Measurements from ENCODE around the gene VPS41. TPM values are rescaled to one million over a fixed set of nuclear protein-coding genes. Genes with fewer than 3 reads are reported as not detected.

The VPS41 gene
- polyA plus RNA-seq, 5 donors: 47.7 to 101 (median 87.9) TPM

DNA sequence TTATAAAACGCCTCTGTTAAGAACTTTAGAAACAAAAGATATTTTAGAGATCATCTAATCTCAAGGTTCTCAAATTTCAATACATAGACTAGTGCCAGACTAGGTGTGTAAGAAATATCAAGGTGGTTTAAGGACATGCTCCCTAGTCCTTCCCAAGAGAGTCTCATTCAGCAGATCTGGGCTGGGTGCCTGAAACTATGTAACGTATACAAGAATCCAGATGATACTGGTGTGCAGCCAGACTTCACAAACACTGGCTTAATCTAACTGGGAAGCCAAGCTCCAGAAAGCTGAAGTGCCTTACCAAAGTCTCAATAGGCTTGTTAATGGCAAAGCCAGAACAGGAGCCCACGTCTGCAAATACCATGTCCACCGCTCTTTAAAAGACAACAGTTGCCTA, 172.9 kb downstream of the VPS41 start:
- DNase-seq: no peak

DNA sequence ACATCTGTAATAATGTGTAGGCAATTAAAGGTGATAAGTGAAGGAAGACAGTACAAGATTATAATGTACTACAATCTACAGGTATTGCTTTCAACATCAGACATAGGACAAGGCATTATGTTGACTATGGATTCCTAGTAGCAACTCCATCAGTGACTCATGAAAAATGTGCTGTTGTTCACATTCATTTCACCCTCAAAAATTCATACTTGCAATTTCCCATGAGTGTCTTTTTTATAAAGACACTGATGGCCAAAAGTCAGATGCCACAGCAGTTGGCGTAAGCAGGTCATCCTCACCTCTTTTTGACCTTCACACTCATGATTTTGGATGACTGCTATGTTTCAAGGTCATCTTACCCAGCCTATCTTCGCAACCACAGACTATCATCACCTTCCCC, 177.8 kb downstream of the VPS41 start:
- no peak for DNase-seq

DNA sequence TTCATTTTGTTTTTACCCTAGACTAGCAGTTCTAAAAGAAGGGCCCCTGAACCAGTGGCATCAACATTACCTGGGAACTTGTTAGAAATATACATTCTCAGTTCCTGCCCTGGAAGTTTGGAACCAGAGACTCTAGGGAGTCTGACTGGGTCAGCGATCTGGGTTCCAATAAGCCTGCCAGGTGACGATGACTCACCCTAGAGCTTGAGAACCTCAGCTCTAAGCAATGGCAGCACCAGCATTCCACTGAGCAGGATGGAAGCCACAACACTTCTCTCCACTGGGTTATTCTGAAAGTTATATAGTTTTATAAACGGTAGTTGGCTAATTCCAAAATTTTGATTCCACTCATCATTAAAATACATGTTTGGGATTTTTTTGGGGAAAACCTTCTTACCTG, 180.8 kb downstream of the VPS41 start:
- no peak for DNase-seq

DNA sequence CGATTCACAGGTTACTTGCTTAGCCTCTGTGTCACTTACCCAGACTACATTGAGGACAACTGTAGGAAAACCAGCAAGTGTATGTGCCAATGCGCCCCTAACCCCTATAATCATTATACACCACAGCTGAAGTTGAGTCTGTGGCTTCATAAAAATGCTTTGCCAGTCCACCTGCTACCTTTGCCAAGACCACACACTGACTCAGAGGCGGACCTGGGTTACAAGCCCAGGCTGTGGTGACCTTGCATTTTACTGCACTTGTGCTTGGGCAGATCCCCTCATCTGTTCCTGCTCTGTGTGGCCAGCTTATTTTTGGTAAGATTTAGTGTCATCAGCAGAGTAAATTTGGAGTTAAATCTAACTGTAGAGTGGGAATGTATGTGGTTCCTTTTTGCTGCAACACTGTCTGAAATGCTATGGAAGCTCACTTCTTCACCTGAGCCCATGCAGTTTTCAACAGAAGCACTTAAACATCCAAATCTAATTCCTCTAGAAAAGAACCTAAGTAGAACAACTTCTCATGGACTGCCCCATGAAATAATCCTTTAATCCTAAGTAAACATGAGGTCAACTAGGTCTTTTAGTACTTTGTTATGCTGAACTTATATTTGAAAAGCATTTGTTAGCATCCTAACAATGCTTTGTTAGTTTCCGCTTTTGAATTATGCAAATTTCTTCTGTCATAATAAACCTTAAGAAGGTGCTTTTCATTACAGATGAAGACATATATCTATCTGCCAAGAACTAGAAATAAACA, 181.6 kb downstream of the VPS41 start:
- no peak for DNase-seq

DNA sequence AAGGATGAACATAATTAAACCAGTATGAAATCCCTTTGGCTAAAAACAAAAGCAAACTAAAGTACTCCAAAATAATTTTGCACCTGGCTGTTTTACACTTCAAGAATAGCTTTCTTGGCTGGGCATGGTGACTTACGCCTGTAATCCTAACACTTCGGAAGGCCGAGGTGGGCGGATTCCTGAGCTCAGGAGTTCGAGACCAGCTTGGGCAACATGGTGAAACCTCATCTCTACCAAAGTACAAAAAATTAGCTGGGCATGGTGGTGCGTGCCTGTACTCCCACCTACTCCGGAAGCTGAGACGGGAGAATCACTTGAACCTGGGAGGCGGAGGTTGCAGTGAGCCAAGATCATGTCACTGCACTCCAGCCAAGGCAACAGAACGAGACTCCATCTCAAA, 185.7 kb downstream of the VPS41 start:
- DNase-seq: no peak

DNA sequence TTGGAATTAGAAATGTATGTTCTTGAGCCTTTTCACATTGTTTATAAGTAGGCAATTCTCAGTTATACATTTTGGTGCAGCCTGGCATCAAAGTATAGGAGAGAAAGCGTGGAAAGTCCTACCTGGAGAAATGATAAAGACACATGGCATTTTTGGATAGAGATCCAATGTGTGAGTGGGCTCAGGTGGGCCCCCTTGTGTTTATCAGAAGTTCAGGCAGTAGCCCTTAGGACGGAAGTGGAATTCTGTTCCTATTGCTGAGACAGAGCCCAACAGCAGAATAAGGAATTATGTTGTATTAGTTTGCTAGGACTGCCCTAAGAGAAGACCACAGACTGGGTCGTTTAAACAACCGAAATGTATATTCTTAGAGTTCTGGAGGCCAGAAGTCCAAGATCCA, 192.6 kb downstream of the VPS41 start:
- no peak for DNase-seq

DNA sequence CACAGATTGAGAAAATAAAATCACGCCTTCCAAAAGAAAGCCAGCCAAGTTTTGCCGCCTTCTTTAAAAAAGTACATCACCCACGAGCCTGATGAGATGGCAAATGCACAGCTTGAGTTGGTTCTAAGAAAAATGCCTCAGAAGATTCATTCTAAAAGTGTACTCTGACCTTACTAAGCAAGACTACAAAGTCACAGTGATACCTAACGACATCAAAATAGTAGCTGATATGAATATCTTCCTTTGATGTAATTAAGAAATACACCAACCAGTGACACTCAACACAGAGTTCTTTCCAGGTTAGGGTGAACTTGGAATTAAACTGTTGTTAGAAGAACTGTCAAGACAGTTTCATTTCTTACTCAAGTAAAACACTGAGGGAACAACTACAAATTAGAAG, 199.9 kb downstream of the VPS41 start:
- no peak for DNase-seq

DNA sequence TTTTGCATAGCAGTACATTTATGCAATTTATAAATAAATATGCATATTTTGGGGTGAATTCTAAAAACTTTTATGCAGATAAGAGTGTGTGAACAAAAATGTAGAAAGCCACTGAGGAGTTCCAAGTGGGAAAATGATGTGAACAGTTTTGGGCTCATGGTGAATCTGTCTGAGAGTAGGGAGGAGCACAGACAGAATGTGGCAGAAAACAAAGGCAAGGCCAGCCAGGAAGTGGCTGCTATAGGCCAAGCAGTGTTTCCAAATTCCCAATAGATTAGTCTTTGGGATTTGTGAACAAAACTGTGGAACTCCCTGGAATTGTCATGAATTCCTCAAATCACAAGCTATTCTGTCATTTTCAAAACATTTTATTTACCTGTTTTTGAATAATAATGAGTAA, 204.2 kb downstream of the VPS41 start:
- no peak for DNase-seq

DNA sequence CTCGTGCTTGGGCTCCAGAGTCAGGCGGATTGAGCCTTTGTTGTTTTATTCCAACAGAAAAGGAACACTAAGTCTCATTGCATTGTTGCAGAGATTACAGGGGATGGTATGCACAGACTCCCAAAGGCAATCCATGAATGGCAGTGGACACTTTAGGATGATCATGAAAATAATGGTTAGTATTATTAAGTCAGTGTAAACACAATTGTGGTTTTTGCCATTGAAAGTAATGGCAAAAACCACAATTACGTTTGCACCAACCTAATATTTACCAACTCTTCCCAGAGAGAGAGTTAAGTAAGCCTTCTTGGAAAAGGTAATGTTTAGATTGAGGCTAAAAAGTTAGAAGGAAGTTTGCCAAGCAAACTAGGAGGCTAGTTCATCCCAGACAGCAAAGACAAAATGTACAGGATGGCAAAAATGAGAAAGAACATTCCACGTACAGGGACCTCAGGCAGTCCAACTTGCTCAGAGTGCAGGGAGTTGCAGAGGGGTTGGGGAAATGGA, 204.9 kb downstream of the VPS41 start:
- no peak for DNase-seq

DNA sequence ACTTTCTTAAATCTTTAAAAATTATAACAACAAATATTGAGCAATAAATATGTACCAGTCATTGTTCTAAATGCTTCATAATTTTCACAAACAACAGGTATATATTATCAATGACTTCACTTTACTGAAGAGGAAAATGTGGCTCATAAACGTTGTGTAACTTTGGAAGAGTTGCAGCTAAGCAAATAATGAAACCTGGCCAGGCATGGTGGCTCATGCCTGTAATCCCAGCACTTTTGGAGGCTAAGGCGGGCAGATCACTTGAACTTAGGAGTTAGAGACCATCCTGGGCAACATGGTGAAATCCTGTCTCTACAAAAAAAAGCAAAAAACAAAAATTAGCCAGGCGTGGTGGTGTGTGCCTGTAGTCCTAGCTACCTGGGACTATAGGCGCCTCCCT, 205.9 kb downstream of the VPS41 start:
- DNase-seq: no peak

DNA sequence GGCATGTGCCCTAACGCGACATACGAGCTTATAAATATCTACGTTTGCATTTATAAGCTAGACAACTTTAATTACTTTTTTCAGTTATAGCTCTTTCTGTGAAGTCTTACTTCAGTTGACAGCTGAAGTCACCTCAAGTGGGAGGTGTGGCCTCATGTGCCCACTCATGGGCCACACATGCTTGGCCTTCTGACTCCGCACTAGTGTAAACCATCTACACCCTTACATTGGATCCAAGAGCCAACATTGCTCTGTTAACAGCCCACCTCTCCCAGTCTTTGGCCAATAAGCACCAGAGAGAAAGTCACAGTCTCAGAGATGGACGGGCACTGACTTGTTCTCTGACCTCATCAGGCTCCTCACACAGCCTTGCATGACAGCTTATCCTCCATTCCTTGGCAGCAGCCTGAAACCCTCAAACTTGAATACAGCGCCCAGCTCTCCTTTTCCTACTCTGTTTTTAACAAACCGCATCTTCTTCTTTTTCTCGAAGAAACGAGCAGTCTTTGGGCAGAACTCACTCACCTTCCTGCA, 206.9 kb downstream of the VPS41 start:
- DNase-seq: no peak

DNA sequence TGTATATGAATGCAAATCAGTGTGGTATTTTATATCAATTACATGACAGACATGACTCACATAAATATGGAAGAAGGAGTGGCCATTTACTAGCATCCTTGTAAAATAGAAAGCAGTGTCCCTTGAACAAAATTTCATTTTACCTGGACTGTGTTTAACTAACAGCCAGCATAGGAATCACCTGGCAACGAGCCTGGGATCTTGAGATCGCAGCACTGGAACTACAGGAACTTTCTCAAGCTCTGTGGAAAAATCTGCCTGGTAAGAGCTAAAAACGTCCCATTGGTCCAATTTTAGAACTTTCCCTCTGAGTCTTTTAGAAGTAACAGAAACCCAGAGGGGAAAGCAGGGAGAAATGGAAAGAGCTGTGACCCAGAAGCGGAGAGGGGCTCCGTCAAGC, 208.9 kb downstream of the VPS41 start:
- DNase-seq: no peak

DNA sequence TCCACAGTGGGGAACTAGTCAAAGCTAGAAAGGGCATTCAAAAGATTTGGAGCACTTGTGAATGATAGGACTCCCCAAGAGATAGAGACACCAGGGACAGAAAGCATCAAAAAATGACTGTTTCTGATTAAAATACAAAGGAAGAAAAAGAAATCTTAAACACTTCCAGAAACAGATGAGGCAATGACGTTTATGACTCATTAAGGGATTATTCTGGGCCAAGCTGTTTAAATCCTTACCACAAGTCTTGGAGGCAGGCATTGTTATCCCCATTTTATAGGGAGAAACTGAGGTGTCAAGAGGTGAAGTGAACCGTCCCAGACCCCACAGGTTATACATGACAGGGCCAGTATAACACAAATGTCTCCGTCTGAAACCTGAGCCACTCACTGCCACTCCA, 209.5 kb downstream of the VPS41 start:
- DNase-seq: no peak

DNA sequence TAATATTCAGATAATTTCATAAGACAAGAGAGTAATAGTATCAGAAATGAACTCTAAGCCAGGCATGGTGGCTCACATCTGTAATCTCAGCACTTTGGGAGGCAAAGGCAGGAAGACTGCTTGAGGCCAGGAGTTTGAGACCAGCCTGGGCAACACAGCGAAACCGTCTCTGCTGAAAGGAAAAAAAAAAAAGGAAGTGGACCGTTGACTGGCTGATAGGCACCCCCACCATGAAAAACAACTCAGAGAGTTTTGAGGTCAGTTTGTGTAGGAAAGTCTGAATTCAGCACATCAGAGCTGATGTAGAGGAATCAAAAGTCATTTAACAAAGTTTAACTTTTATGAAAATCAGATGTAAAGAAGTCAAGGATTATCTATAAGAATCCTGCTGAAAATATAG, 214.7 kb downstream of the VPS41 start:
- DNase-seq: no peak

DNA sequence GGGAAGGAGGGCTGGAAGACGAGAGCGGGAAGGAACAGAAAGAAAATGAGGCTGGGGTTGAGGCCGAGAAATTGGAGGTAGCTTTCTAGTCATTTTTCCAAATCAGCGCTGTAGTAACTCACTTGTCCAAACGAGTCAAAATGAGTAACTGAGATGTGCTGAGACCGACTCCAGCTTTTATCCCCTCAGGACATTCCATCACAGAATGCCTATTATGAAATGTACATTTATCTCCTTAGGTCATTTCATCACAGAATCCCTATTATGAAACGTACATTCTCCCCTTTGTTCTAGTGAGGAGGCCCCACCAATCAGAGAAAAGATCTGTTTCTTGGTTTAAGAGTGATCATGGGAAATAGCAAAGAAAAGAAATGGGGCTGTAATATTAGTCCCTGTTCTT, 222.1 kb downstream of the VPS41 start:
- no peak for DNase-seq

DNA sequence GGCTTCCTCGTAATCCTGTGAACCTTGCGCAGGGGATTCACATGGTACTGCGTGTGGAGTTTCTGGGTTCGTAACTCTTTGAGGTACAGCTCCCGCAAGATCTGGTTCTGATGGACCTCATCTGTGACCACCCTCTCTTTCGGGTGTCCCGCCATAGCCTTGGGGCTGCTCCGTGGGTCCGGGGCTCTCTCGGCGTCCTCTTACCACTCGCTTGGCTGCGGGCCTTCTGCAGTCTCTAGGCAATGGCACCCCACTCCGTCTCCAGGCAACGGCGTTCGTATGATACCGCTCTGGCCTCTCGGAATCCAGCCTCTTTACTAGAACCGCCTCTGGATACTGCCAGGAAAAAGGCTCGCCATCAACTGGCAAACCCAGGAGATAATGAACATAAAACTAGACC, 223.1 kb downstream of the VPS41 start:
- no peak for DNase-seq

DNA sequence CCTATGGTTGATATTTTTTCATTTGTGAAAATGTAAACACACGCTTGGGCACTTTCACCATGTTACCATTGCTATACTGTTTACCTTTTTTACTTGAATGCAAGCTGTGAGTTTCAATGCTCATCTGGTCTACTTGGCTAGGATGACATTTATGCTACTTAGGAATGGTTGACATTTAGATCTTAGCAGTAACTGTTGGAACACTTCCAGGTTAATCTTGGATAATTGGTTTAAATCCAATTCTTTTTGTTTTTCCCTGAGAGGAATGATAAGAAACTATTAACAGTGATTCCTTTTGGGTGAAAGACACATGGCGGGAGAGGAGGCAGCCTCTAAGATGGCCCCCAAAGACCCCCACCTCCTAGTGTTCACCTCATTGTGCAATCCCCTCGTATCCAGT, 226.4 kb downstream of the VPS41 start:
- DNase-seq: peak in 1 of 2 donors; percentile 12

DNA sequence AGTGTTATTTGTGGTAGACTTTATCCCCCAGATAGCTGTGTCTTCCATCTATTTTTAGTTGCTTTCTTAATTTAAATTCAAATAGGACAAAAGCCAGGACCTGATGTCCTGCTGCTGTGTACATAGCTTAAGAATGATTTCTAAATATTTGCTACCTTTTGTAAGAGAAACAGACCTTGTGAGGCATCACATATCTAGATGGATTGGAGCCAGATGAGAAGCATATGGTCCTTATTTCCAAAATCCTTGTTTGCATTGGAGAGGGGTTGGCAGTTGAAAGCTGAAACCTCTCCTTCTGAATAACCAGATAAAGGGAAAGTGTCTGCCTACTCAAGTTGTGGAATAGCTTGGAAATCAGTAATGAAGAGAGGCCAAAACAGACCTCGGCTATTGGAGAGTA, 227.1 kb downstream of the VPS41 start:
- no peak for DNase-seq

DNA sequence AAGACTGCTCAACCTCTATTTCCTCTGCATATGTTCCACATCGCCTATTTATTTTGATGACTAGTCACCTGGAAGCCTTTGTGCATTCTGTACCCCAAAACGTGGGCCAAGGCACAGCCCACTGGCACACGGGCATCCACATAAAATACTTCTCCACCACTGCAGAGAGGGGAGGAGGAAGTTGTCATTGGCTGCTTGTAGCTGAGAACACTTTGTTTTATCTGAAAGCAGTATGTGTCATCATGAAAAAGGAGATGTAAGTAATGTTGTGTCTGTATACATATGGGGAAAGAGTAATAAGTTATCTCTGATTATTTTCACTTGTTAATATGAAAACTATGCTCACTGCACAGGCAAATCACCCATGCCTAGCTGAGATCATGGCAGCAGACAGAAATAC, 229.6 kb downstream of the VPS41 start:
- no peak for DNase-seq

DNA sequence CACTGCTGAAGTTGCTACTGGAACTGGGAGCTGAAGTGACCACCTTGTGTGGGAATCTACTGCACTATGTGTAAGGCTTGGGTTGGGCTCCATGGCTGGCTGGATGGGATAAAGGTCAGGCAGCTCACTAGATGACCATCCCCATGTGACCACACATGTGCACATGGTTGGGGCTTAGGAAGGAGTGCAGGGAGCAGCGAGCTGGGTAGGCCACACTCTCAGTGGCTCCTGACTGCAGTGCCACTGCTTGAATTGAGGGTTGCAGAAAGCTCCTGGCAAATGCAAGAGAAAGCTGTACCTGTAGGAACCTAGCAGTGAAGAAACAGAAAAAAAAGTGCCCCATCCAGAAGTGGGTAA, 230.3 kb downstream of the VPS41 start:
- DNase-seq: no peak

DNA sequence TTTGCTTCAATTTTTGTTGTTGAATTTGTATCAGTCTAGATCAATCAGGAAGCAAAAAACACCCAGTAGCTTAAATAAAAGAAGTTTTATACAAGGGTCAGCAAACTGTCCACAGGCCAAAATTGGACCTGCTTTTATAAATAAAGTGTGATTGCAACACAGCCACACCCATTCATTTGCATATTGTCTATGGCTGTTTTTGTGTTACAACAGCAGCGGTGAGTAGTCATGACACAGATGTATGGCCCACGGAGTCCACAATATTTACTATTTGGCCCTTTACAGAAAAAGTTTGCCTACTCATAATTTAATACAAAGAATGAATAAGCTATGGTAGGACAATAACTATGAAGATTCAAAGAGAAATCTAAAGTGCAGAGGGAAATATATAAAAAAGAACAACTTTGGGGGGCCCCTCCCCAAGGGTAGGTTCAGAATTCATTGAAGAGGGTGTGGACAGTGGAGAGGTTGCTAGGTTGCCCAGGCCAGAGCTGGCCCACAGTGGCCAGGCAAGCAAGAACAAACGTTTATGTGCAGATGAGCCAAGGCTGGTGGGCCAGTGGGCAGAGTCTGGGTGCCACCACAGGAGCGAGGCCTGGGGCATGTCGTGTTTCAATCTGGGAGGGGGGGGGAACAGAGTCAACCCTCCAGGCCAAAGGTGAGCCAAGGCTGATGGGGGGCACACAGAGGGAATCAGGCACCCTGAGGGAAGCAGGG, 230.9 kb downstream of the VPS41 start:
- no peak for DNase-seq

DNA sequence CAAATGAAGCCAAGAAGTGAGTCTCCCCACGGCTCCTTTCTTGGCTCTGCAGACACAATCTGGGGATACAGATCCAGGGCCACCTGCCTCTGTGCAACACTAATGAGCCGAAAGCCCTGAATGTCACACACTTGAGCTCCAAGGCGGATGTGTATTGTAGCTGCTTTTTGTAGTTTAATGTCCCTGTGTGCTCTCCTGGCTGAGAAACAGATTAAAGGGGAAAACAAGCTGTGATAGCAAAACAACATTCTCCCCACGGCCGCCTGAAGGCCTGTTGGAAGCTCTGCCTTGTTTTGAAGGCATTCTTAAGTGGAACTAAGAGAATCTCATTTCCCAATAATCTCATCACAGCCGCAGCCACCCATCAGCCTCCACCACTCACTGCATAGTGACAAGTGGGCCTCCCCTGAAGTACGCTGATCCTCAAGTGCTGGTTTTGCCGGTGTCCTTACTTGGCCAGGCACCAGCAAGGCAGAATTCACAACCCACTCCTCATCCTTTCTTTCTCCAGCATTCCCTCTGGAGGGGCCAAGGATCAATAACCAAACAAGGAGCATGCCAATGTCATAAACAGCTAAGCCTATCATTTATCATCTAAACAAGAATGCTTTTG, 233.4 kb downstream of the VPS41 start:
- no peak for DNase-seq

DNA sequence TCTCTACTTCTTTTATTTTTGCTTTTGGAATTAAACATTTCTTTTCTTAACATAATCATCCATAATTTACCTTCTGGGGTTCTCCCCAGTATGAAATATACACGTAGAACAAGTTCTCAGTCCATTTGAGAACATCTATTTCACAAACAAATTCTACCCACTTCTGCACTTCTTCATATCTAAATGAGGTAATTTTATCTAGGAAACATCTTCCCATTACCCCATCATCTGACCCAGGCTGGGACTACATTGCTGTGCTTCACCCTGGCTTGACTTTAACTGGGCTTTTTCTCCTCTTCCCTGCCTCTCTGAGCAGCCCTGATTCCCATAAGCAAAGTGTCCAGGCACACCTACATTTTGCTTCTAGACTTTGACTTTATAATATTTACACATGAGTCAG, 234.5 kb downstream of the VPS41 start:
- DNase-seq: no peak

All from right lung (tissue), 5 donors.